CD4-positive, alpha-beta T cell treated with Interleukin-6 for 4 hours (primary cell): ENCODE measurements around the gene EPX.

Source experiments
- DNase-seq: peaks from one replicate; pipeline ENCODE4 v3.0.0-alpha.2; 2020; ENCODE audit warnings: mixed read lengths

Gene EPX

DNA sequence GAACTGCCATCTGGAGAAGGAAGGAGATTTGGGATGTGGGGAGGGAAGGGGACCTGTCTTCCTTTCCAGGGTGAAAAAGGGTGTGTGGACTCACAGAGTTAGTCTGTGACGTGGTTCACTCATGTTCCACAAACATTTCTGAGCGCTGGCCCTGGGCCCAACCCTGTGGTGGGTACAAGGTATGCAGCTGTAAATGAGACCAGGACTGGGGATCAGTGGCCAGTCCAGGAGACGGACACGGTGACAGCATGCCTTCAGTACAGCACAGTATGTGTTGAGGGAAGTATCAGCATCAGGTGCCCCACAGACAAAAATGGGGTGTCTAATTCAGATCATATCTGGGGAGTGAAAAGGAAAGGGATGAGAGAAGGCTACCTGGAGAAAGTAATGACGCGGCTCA lies 5.5 kb upstream of the EPX start:
- DNase-seq: no peak

DNA sequence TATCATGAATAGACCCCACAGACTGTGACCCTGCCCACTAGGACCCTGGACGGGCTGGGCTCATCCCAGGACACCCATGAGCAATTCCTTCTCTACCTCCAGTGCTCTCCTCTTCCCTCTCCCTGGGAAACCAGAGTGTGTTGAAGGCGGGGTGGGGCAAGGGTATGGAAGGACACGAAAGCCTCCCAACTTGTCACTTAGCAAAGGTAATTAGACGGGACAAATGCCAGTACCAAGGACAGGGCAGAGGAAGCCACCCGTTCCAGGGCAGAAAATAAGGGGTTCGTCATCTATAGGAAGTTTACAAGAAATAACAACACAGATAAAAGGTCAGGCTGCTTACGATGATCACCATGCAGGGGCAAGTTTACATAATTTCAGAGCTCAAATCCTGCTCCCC lies 4.9 kb upstream of the EPX start:
- no peak for DNase-seq

DNA sequence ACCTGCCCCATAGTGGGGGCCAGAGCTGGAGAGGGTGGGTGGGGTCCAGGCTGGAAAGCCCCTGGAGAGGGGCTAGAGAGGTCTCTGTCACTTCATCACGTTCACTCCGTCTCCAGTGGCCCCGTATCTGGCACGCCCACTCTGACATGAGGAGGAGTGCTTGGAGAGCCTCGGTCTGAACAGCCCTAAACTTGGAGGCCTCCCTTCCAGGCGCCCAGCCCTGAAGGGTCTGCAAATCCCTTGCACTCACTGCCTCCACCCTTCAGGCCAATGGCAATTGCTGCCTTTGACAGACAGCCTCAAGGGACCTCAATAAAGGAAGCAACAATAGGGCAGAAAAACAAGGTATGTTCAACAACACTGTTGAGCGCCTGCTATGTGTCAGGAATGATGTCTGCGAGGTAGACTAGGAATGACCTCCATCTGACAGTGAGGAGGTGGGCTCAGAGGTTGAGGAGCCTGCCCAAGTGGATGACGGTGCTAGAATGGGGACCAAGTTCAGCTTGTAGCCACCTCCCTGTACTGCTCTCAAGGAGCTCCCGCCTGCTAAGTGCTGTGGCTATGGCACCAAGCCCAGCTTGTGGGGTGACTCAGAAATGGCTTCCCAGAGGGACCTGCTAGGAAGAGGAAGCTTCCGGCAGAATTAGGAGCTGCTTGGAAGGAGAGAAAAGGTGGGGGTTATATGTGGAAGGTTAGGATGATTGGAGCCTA lies 2.9 kb upstream of the EPX start:
- DNase-seq: no peak

DNA sequence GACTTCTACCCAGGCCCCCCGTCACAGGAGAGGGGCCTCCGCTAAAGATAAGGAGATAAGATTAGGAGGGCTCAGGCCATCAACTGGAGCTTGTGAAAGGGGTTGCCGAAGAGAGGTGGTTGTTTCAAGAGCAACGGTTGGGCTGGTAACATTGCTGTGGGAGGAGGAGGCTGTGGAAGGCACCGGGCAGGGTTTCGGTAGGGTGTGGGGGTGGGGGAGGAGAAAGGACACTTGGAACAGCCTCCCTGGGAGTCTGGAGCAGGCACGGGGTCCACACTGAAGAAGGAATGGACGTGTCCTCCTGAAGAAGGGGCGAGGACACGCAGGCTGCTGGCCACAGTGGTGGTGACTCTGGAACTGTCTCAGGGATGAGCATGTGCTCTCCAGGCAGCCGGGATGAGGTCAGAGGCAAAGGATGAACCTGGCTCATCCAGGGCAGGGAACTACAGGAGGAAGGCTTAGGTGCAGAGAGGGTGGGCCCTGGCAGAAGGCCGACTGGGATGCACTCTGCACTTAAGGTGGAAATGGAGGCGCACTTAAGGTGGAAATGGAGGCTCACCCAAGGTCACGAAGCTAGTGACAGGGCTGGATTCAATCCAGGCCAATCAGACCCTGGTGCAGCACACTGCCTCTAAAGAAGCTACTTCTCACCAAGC lies 1.2 kb upstream of the EPX start:
- no peak for DNase-seq

DNA sequence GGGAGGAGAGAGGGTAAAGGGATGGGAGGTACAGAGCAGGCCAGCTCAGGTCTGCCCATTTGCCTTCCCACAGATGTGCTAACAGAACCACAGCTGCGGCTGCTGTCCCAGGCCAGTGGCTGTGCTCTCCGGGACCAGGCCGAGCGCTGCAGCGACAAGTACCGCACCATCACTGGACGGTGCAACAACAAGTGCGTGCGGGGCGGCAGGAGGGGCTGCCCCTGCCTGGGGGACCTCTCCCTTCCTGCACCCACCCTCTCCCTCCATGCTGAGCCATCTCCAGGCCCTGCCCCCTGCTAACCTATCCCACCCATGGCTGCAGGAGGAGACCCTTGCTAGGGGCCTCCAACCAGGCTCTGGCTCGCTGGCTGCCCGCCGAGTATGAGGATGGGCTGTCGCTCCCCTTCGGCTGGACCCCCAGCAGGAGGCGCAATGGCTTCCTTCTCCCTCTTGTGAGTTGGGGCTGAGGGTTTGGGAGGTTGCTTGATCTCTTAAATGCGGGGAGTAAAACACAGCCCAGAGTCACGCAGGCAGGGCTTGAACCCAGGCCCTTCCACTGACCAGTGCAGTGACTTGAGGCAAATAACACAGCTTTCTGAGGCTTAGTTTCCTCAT lies 1.2 kb downstream of the EPX start:
- no peak for DNase-seq

DNA sequence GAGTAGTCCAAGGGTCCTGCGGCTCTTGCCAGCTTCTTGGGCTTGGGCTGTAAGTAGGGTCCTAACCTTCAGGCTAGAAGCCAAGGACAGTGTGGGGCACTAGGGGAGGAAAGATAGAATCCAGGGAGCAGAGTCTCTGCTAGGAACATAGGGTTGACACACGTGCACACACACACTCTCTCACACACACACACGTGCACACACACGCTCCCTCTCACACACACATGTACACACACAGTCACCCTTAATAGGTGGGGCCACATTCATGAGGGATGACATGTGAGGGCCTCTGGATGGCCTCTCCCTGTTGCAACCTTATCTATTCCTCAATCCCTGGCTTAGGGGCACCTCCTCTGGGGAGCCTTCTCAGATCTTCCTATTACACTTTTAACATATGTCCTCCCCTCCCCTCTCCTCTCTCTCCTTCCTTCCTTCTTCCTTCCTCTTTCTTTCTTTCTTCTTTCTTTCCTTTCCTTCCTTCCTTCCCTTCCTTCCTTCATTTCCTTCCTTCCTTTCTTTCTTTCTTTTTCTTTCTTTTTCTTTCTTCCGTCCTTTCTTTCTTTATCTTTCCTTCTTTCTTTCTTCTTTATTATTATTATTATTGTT lies 3.1 kb downstream of the EPX start:
- DNase-seq: no peak

DNA sequence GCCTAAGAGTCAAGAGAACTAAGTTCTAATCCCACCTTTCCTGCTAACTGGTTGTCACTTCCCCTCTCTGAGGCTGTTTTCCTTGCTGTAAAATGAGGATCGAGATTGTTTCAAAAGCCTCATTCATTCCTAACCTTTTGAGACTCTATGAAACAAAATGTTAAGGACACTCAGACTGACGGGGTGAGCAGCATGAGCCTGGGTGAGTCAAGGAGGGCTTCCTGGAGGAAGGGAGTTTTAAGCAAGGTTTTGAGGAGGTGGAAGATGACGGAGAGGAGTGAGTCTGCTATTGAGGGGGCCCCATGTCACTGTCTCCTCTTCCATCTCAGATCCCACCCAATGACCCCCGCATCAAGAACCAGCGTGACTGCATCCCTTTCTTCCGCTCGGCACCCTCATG lies 4.1 kb downstream of the EPX start:
- DNase-seq: no peak

DNA sequence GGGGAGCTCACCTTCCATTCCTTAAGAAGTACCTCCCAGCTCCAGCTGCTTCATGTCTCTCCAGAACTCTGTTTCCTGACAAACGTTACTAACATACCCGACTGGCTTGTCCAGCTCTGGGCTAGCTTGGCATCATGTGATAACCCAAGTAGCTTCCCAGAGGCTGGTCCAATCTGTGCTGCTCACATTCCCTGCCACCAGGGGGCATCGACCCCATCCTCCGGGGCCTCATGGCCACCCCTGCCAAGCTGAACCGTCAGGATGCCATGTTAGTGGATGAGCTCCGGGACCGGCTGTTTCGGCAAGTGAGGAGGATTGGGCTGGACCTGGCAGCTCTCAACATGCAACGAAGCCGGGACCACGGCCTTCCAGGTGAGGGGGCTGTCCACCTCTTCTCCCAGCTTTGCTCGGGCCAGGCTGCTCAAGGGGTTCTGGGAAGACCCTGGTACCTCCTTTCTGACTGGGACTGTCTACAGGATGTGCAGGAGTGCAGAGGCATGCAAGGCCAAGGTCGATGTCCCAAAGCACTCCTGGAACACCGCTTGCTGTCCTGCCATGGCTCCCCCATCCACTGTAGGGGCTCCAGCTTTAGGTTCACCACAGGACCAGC lies 7.6 kb downstream of the EPX start:
- DNase-seq: peak; percentile 65

DNA sequence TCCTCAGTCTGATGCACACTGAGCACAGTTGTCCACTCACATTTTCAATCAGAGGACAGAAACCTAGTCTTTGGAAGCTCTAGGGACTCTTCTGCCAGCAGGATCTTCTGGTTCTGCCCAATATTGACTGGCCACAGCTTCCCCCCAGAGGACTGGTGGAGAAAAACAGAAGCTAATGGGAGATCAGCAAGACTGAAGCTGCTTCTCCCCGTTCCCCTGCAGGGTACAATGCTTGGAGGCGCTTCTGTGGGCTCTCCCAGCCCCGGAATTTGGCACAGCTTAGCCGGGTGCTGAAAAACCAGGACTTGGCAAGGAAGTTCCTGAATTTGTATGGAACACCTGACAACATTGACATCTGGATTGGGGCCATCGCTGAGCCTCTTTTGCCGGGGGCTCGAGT lies 10.3 kb downstream of the EPX start:
- no peak for DNase-seq

DNA sequence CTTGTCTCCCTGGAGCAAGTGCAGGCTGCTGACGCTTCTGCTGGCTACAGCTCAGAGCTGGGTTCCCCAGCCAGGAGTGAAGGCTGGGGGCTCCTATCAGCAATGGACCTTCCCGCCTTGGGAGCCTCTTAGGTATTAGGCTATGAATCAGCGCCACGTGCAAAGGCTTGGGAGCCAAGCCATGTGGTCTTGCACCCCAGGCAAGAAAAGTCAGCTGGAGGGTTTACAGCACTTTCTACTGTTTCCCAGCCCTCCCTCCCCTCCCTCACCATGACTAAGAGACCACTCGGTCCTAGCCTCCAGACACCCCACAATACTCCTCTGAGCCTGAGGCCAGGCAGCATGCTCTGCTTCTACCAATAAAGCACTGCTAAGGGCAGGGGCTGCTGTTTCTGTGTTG lies 12.3 kb downstream of the EPX start:
- no peak for DNase-seq

DNA sequence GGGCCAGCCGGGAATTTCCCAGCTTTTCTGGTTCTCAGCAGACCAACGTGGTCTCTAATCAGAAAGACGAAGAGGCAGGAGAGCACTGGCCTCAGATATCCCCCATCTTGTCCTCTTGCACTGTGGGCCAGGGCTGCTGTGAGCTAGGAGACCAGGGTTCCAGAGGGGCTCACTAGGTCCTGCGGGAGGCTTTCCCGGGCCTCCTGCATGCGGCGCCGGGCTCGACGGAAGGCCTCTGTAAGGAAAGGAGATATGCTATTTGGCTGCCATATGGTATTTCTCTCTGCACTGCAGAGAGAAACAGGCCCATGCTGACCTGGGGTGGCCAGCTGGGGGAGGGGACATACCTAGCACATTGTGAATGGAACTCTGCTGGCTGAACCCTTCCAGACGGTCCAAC lies 13.4 kb downstream of the EPX start:
- DNase-seq: no peak

DNA sequence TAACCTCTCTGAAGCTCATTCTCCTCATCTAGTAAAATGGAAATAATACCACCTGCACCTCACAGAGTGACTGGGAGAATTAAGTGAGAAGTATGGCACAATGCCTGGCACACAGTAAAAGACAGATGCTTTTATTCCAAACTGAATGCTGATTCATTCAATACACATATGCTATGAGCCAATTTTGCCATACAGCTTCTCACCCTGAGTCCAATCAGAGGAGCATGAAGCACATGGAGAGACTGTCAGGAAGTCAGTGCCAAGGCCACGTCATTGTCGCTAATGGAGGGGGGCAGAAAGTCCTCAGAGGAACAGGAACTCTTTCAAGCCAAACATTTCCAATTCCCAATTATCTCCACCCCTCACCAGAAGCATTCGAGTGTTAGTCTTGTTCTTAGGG lies 14.9 kb downstream of the EPX start:
- DNase-seq: no peak

DNA sequence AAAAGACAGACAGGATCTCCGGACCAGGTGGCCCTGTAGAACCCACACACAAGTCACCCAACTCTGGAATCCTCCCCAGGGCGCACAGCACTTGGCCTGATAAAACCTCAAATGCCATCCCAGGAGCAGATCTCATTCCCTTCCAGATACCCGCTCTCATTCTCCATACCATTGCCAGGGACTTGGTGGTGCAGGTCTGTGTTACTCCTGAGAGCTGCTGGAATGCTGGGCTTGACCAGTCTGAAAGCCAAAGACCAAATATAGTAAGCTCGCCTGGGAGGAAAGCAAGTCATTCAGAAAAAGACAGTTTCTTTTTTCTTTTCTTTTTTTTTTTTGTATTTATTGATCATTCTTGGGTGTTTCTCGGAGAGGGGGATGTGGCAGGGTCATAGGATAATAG lies 15.8 kb downstream of the EPX start:
- DNase-seq: no peak

DNA sequence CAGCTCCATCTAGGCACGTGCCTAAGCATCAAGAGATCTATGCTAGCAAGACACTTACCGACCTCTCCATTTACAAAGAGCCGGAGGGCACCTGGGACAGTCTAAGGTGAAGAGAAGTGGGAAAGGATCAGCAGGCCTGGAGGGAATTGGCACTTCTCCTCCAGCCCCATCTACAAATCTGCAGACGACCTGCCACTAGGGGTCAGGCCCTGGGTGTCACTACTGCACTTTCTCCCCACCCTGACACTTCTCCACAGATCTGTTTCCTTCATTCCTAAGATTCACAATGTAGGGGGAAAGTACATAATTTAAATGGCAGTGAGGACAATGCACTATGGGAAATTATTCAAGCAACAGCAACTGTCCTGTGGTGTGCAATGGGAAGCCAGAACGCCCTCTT lies 18.4 kb downstream of the EPX start:
- DNase-seq: no peak

DNA sequence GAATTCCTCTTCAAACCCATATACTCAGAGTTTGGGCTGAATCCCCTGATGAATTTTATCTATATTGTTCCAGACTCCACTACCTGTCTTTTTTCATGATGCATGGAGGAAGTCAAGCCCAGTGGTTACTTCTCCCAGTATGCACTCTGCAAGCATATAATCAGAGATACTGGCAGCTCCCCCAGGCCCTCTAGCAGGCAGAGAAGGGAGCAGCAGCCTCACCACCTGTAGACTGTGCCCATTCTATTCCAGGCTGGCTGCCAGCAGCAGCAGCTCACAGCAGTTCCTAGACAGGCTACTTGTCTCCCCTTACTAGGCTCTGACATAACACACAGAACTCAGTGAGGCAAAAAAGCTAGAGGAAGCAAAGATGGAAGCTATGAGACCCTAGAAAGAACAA lies 23.2 kb downstream of the EPX start:
- no peak for DNase-seq

DNA sequence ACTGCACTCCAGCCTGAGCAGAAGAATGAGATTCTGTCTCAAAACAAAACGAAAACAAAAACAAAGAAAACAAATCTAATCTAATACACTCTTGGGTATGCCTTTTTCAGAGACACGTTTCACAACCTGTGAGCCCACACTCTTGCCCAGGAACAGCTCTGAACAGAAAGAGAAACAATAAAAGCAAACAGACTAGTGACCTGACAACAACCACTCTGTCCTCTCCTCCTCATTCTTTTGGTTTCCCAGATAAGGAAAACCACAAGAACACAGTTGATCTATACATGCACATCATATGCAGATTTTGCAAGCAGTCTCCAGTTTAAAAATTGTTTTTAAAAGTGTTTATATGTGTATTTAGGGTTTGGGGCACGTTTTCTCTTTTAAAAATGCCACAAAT lies 25.2 kb downstream of the EPX start:
- no peak for DNase-seq

DNA sequence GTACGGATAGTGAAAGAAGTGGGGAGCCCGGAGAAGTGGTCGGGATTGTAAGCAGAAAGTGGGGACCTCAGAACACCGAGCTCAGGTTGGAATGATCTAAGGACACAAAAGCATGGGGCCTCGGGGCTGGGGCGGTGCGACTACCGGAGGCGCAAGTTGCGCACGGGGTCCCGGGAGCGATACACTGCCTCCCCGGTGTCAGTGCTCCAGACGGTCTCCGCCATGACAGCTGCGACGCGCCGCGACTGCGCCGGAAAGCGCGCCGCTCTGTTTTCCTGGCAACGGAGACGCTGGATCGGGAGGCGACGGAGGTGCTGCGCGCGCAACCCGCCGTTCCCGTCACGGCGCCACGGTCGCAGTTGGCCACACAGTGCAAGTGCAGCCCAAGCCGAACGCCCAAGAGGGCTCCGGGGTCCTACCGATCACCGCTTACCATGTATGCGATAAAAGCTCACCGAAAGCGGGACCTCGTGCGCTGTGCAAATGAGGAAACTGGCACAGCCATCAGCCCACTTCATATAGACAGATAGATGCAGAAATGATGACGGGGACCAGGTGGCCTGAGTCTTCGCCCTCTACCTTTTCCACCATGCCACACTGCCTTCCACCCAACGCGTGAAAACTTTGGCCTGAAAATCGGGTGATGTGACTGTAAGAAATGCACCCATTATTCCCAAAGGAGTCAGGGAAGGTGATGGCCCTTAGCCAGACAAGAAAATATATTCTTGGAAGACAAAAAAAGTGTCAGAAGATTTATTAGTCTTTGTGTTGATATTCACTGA lies 26.7 kb downstream of the EPX start, which contains the start of gene MKS1:
MKS1 (minus strand) TSS at position 249 of the 782 bp plus-strand sequence; CDS start at position 224, 25 bp downstream.
- peak; percentile 96 for DNase-seq

DNA sequence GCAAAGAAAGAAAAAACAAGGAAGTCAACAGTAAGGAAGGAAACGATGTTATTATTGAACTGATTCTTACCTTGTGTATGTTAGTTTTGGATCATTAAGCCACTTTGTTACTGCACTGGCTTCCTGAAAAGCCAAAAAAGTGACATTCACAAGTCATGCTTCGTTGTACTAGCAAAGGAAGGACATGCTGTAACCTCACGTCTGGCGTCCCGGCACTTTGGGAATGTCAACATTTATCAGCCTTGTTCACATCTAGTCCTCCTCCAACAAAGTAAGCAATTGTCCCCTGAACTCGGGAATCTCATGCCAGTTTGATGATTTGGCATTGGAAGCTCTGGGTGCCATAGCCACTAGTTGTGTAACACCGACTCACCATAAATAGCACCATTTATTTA lies 27.3 kb downstream of the EPX start:
- no peak for DNase-seq

DNA sequence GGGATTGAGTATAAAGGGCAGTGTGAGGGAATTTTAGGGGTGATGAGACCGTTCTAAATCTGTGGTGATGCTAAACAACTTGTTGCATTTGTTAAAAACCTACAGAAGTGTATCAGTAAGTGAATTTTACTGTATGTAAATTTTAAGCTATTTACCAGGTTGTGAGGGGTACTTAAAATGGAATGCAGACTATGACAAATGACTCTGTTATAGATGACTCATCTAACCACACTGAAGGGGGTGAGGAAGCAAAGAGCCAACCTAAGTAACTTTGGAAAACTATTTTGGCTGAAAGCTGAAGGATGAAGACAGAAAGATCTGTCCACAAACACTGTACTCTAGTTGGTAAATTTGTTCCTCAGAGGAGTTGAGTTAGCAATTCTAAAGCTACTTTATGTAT lies 31.8 kb downstream of the EPX start:
- no peak for DNase-seq

DNA sequence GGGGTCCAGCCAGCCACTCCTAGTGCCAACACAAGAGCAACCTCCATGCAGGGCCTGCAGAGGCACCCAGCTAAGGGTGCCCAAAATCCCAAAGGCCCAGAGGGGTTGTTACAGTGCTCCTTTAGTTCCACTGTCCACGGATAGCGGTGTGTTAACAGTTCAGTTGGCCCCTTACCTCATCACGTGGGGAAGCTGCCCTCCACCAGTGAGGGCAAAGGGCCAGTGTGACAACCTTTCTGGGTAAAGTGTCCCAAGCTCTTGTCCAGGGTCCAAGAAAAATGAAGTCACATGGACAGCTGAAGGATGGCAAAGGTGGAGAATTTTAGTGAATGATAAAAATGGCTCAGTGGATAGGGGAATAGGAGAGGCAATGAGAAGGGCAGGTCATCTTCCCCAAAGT lies 35.2 kb downstream of the EPX start:
- DNase-seq: no peak

DNA sequence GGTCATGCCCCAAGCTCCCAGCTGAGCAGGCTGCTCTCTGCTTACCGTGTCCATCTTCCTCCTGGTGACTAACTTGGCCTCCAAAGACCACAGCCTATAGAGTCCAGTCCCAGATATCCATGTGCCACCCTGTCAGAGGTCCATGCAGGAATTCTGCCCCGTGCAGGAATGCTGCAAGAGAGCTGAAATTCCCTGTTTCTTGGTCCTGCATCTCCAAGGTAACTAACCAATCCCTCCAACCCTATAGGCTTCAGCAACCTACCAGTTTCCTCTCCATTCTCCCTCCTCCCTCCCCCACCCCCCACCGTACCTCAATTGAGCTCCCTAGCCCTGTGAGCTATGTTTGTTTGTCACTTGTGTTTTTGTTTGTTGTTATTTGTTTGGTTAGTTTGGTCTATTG lies 36.2 kb downstream of the EPX start:
- DNase-seq: no peak

DNA sequence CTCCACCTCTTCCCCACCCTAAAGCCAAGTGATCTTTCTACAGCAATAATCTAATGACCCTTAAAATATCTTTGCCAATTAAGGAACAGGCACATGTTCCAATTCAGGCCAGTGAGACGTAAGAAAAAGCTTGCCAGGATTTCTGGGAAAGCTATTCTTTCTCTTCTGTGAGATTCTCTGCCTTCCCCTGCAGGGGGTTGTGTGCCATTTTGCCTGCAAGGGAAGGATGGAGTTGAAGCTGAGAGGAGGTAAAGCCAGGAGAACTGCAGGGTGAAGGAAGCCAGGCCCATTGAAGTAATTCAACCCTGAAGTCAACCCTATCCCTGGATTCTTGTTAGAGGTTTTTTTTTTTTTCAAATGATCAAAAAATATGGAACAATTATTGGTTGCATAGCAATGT lies 36.9 kb downstream of the EPX start:
- no peak for DNase-seq

DNA sequence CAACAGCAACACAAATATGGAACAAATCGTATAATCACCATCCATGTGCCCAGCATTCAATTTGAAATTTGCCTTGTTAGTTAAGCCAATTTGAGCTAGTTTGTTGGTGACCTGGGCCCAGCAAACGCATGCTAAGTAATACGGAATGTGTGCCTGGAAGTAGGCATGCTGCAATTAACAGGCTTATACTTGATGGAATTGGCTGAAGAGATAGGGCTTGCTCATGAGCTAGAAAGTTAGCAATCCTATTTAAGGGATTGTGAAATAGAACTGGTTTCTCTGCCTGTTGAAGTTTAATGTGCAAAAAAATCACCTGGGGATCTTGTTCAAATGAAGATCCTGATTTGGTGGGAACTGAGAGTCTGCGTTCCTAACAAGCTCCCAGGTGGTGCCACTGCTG lies 37.4 kb downstream of the EPX start:
- DNase-seq: no peak
